ENCODE results near the gene CALN1.
"Not testable (repeated sequence)": the region's sequence is repeated elsewhere in the genome, so short reads cannot be mapped to it uniquely, and the experiment has no call there.

Gene CALN1

DNA sequence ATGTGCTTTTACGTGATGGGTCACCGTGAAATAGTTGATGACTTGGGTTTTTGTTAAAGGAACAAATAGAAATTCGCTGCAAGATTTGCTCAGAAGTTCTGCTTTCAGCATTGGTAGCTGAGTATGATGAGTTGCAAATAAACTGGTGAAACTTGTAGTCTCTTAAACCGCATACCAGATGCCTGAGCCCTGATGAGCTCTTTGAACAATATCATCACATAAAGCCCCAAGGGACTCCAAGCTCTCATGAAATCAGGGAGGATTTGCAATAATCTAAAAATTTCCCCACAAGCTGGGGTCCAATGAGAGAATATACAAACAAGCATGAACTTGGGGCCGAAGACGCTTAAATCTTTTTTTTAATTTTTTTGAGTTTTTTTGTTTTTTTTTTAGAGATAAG, 312.4 kb downstream of the CALN1 start:
- Histone ChIP-seq H3K9me3 (no peaks in the 10 kb centered on the region), H3K27me3 (ENCODE audit: low read depth) (no peaks in the 10 kb centered on the region), H3K4me3 (no peak overlapping the region), H3K36me3 (replicated peaks) (no peaks in the 10 kb centered on the region), H3K4me1 (no peaks in the 10 kb centered on the region)
- DNase-seq (ENCODE audit: low spot score in 2 of 2), result no peak
- in situ Hi-C loops (cut with MboI; ENCODE audit: low sequenced_read_pairs), result no loop called here

DNA sequence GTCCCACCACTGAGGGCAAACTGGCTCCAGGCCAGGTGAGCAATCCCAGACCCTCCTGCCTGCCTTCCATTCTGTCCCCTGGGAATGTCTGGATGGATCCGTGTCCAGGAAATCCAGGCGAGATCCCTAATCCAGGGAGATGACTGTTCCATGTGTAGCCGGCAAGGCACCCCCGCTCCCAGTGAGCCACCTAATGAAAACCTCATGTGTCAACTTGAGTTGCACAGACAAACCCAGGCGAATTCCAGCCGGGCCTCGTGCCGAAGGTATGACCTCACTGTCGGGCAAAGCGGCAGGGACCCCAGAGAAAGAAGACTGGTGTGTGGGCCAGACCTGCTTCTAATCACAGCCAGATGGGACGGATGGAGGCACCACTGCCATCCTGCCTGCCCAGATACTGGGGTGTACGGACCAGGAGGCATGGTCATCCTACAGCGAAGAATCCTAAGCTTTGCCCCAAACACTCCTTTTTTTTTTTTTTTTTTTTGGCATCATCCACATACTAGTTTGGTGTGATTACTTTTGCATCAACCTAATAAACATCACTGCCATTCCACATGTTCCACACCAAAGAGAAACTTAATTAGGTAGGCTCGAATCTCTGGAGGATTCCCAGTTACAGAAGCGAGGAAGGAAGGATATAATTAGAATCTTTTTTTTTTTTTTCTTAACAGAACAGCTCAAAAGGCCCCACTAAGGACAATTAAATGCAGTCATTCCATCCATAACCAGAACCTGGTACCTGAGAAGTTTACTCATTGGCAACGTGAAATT, 313.1 kb downstream of the CALN1 start:
- in situ Hi-C loops (cut with MboI; ENCODE audit: low sequenced_read_pairs), result no loop called here
- H3K4me3 ChIP-seq, result no peak overlapping the region
- H3K27me3 ChIP-seq (ENCODE audit: low read depth), result no peaks in the 10 kb centered on the region
- H3K4me1 ChIP-seq, result no peaks in the 10 kb centered on the region
- no peaks in the 10 kb centered on the region for H3K9me3 ChIP-seq
- H3K36me3 ChIP-seq (replicated peaks), result no peaks in the 10 kb centered on the region
- no peak for DNase-seq (ENCODE audit: low spot score in 2 of 2)

DNA sequence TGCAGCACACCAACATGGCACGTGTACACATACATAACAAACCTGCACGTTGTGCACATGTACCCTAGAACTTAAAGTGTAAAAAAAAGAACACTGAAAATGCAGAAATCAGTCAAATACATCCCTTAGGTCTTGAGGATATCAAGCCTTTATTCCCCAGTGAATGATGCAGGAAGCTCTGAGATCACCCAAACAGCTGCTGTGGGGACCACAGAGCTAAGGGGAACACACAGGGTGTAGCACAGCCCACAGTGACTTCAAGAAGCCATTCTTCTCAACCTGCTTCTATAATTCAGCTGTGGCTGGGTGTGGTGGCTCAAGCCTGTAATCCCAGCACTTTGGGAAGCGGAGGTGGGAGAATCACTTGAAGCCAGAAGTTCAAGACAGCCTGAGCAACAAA, 314.9 kb downstream of the CALN1 start:
- Histone ChIP-seq H3K4me1 (no peaks in the 10 kb centered on the region), H3K27me3 (ENCODE audit: low read depth) (no peaks in the 10 kb centered on the region)
- in situ Hi-C loops (cut with MboI; ENCODE audit: low sequenced_read_pairs), result no loop called here

DNA sequence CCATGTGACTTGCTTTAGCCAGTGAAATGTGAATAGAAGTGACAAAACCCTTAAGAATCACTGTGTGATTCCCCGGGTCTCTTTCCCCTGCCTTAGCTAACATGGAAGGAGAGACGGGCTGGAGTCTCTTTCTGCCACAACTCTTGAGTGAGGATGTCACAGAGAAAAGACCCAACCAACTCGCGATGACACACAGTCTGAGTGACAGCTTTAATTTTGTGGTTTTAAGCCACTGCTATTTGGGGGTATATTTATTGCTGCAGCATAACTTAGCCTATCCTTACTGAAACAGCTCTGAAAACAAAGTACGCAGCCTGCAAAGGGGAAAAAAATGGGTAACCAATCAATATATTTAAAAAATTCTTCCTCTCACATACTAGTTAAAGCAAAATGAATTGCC, 319.4 kb downstream of the CALN1 start:
- no peak overlapping the region for H3K4me3 ChIP-seq
- no peaks in the 10 kb centered on the region for H3K36me3 ChIP-seq (replicated peaks)
- in situ Hi-C loops (cut with MboI; ENCODE audit: low sequenced_read_pairs), result no loop called here
- DNase-seq (ENCODE audit: low spot score in 2 of 2), result no peak
- H3K27me3 ChIP-seq (ENCODE audit: low read depth), result no peaks in the 10 kb centered on the region
- H3K9me3 ChIP-seq, result no peaks in the 10 kb centered on the region
- no peaks in the 10 kb centered on the region for H3K4me1 ChIP-seq

More for the DNA sequence above, 314.9 kb downstream of the CALN1 start:
- Histone ChIP-seq H3K4me3 (no peak overlapping the region), H3K9me3 (no peaks in the 10 kb centered on the region), H3K36me3 (replicated peaks) (no peaks in the 10 kb centered on the region)
- no peak for DNase-seq (ENCODE audit: low spot score in 2 of 2)

DNA sequence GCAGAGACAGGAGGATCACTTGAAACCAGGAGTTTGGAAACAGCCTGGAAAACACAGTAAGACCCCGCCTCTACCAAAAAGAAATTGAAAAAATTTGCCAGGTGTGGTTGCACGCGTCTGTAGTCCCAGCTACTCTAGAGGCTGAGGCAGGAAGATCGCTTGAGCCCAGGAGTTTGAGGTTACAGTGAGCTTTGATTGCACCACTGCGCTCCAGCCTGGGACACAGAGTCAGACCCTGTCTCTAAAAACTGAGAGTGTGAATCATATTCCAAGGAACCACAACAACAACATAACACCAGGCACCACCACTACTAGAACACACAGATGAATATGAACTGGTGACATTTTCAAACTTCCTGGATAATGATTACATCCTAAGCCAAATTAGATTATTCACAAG, 324.2 kb downstream of the CALN1 start:
- no peak overlapping the region for H3K4me3 ChIP-seq
- no peak for DNase-seq (ENCODE audit: low spot score in 2 of 2)
- no peaks in the 10 kb centered on the region for H3K36me3 ChIP-seq (replicated peaks)
- H3K27me3 ChIP-seq (ENCODE audit: low read depth), result no peaks in the 10 kb centered on the region
- in situ Hi-C loops (cut with MboI; ENCODE audit: low sequenced_read_pairs), result no loop called here
- H3K4me1 ChIP-seq, result no peaks in the 10 kb centered on the region
- H3K9me3 ChIP-seq, result no peaks in the 10 kb centered on the region

DNA sequence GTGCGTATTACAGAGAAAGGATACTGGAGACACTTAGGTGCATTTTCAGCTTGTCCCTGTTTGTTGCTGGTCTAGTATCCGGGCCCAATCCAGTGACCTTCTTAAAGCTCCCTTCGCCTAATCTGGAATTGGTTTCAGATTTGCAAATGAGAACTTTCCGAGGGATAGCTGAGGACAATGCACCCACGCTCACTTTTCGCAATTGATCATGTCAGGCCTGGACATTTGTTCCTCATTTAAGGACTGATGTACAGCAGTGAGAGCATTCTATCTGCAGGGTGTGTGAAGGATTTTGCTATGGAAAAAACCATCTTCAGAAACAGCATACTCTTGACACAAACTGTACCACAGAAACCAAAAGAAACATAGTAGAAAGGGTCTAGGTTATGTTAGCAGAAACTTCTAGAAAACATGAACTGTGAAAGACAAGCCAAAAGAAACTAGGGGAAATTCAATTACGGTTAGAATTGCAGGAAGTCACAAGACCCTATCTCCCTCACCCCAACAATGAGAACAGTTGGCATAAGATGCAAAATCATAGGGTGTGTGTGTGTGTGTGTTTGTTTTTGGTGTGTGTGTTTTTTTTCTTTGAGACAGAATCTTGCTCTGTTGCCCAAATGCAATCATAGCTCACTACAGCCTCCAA, 331.1 kb downstream of the CALN1 start:
- no peaks in the 10 kb centered on the region for H3K27me3 ChIP-seq (ENCODE audit: low read depth)
- in situ Hi-C loops (cut with MboI; ENCODE audit: low sequenced_read_pairs), result no loop called here
- H3K9me3 ChIP-seq, result no peaks in the 10 kb centered on the region
- DNase-seq (ENCODE audit: low spot score in 2 of 2), result no peak
- H3K4me3 ChIP-seq, result no peak overlapping the region
- H3K4me1 ChIP-seq, result no peaks in the 10 kb centered on the region
- no peaks in the 10 kb centered on the region for H3K36me3 ChIP-seq (replicated peaks)

DNA sequence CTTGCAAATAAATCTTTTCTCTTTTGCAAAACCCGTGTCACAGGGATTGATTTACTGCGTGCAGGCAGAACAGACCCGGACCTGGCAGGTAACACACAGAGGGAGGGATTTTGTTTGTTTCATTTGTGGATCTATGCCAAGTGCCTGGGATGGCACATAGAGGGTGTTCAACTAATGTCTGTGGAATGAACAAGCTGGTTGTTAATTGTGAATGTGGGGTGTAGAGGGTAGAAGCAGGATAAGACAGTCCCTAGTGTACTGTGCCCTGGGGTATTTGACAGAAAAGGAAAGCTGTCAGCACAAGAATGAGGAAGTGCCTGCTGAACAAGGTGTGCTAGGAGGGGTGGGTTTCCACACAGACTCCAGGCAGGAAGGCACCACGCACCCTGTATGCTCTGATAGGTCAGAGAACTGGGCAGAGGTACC, 331.8 kb downstream of the CALN1 start:
- Histone ChIP-seq H3K36me3 (replicated peaks) (no peaks in the 10 kb centered on the region), H3K9me3 (no peaks in the 10 kb centered on the region), H3K4me3 (no peak overlapping the region), H3K27me3 (ENCODE audit: low read depth) (no peaks in the 10 kb centered on the region), H3K4me1 (no peaks in the 10 kb centered on the region)
- in situ Hi-C loops (cut with MboI; ENCODE audit: low sequenced_read_pairs), result no loop called here
- DNase-seq (ENCODE audit: low spot score in 2 of 2), result no peak

DNA sequence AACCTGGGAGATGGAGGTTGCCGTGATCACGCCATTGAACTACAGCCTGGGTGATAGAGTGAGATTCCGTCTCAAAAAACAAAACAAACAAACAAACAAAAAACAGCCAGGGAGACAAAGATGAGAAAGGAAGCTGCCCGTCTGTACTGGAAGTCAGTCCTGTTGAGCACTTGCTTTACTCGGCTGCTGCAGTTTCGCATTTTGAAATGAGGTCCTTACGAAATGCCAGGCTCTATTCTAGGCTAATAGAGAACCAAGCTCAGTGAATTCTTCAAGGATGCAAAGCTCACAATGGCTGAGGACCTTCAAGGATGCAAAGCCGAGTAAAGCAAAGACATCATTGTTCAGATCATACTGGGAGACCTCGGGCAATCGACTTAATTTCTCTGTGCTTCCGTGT, 333.3 kb downstream of the CALN1 start:
- Histone ChIP-seq H3K9me3 (no peaks in the 10 kb centered on the region), H3K27me3 (ENCODE audit: low read depth) (no peaks in the 10 kb centered on the region), H3K4me1 (no peaks in the 10 kb centered on the region), H3K4me3 (no peak overlapping the region), H3K36me3 (replicated peaks) (no peaks in the 10 kb centered on the region)
- in situ Hi-C loops (cut with MboI; ENCODE audit: low sequenced_read_pairs), result no loop called here
- no peak for DNase-seq (ENCODE audit: low spot score in 2 of 2)

DNA sequence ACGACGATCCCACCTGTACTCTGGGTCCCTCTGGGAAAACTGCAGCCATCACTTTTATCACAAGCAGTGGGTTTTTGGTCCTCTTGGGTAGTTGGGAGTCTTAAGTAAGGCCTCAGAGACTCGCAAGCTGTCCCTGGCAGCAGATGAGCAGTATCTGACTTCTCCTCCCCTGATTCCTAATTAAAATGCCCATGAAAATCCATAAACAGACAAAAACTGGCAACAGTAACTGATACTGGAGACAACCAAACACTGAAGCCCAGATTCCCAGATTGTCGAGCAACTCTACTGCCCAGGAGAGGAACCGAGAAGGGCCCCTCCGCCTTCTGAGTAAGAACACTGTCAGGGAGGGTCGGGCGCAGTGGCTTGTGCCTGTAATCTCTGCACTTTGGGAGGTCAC, 333.8 kb downstream of the CALN1 start:
- DNase-seq (ENCODE audit: low spot score in 2 of 2), result no peak
- H3K27me3 ChIP-seq (ENCODE audit: low read depth), result no peaks in the 10 kb centered on the region
- no peaks in the 10 kb centered on the region for H3K4me1 ChIP-seq
- in situ Hi-C loops (cut with MboI; ENCODE audit: low sequenced_read_pairs), result no loop called here
- H3K9me3 ChIP-seq, result no peaks in the 10 kb centered on the region
- no peaks in the 10 kb centered on the region for H3K36me3 ChIP-seq (replicated peaks)
- no peak overlapping the region for H3K4me3 ChIP-seq

DNA sequence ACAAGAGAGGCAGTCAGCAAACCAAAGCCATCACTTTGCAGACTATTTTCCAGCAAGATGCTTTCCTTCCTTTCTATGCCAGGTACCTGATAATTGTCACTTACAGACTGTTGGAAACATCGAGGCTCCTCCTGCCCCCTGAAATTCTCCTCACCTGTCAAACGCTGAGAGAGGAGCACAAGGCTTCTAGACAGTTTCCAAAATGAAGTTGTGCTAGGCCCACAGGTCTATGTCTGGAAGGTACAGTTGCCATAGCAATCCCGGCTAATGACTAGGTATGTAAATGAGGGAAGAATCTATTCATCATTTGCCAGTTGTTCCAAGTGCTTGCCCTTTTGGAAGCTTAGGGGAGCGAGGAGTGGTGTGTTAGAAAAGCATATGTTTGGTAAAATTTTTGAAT, 334.4 kb downstream of the CALN1 start:
- Histone ChIP-seq H3K4me3 (no peak overlapping the region), H3K27me3 (ENCODE audit: low read depth) (no peaks in the 10 kb centered on the region), H3K36me3 (replicated peaks) (no peaks in the 10 kb centered on the region), H3K9me3 (no peaks in the 10 kb centered on the region), H3K4me1 (no peaks in the 10 kb centered on the region)
- in situ Hi-C loops (cut with MboI; ENCODE audit: low sequenced_read_pairs), result no loop called here
- DNase-seq (ENCODE audit: low spot score in 2 of 2), result no peak

DNA sequence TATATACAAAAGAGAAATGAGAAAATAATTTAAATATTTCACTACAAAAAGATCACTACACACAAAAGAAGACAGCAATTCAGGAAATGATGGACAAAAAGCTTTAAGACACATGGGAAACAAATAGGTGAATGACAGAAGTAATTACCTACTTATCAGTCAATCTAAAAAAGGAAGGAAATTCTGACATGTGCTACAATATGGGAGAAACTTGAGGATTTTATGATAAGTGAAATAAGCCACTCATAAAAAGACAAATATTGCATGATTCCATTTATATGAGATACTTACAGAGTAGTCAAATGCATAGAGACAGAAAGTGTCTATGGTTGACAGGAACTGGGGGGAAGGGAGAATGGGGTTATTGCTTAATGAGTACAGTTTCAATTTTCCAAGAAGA, 339.2 kb downstream of the CALN1 start:
- Histone ChIP-seq H3K36me3 (replicated peaks) (no peaks in the 10 kb centered on the region), H3K9me3 (no peaks in the 10 kb centered on the region), H3K4me3 (no peak overlapping the region), H3K4me1 (no peaks in the 10 kb centered on the region), H3K27me3 (ENCODE audit: low read depth) (no peaks in the 10 kb centered on the region)
- DNase-seq (ENCODE audit: low spot score in 2 of 2), result no peak
- in situ Hi-C loops (cut with MboI; ENCODE audit: low sequenced_read_pairs), result no loop called here

DNA sequence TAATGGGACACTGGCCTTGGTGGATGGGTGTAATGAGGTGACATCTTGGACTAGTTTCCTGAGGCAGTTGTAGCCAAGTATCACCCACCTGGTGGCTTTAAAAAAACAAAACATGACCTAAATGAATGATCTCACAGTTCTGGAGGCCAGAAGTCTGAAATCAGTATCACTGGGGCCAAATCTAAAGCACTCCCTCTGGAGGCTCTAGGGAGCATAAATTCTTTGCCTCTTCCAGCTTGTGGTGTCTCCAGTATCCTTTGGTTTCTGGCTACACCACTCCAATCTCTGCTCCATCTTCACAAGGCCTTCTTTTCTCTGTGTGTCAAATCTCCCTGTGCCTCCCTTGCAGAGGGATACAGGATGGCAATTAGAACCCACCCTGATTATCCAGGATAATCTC, 342.9 kb downstream of the CALN1 start:
- in situ Hi-C loops (cut with MboI; ENCODE audit: low sequenced_read_pairs), result no loop called here
- no peak for DNase-seq (ENCODE audit: low spot score in 2 of 2)
- H3K27me3 ChIP-seq (ENCODE audit: low read depth), result no peaks in the 10 kb centered on the region
- H3K9me3 ChIP-seq, result no peaks in the 10 kb centered on the region
- H3K4me1 ChIP-seq, result no peaks in the 10 kb centered on the region
- H3K36me3 ChIP-seq (replicated peaks), result no peaks in the 10 kb centered on the region
- no peak overlapping the region for H3K4me3 ChIP-seq

DNA sequence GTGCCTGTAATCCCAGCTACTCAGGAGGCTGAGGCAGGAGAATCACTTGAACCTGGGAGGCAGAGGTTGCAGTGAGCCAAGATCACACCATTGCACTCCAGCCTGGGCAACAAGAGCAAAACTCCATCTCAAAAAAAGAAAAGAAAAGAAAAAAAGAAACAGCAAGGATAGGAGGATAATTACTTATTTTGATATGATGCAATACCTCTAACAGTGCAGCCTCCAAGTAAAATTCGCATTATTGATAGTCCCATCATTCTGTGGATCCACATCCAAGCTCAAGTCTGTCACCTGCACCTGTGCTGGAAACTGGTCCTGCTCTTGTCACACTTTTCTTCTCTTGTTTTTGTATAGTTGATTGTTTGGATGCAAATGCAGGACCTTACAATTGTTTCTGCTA, 346.4 kb downstream of the CALN1 start:
- H3K9me3 ChIP-seq; H3K4me3 ChIP-seq; H3K4me1 ChIP-seq; H3K36me3 ChIP-seq (replicated peaks); H3K27me3 ChIP-seq (ENCODE audit: low read depth); in situ Hi-C loops (cut with MboI; ENCODE audit: low sequenced_read_pairs); DNase-seq (ENCODE audit: low spot score in 2 of 2): not testable (repeated sequence)

DNA sequence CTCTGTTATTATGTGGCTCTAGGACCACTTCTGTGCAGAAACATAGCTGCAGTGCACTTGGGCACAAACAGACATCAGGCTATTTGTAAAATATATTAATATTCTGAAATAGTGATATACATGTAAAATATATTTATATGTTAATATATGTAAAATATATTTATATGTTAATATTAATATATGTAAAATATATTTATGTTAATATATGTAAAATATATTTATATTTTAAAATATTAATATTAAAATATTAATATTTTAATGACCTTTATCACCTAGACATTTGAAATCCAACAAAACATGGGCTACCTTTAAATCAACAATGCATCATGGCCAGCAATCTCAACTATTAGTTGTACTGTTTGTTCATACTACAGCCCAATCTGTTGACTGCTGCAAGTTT, 347.2 kb downstream of the CALN1 start:
- in situ Hi-C loops (cut with MboI; ENCODE audit: low sequenced_read_pairs), result no loop called here
- Histone ChIP-seq H3K27me3 (ENCODE audit: low read depth) (no peaks in the 10 kb centered on the region), H3K36me3 (replicated peaks) (no peaks in the 10 kb centered on the region), H3K9me3 (no peaks in the 10 kb centered on the region), H3K4me1 (no peaks in the 10 kb centered on the region), H3K4me3 (no peak overlapping the region)
- no peak for DNase-seq (ENCODE audit: low spot score in 2 of 2)

DNA sequence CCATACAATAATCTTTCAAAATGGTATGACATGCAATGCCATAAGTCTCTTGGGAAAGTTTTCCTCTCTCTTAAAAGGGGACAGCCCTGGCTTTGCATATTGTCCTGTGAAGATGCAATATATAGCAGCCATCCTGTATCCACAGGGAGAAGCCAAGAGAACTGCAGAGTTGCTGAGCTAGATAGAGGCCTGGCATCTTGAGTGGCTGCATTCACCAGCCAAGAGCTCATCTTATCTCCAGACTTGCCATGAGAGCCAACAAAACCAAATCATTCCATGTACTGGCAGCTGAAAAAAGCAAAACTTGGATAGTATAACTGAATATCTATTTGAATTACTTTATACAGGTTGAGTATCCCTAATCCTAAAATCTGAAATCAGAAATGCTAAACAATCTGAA, 348.8 kb downstream of the CALN1 start:
- Histone ChIP-seq H3K4me1 (no peaks in the 10 kb centered on the region), H3K27me3 (ENCODE audit: low read depth) (no peaks in the 10 kb centered on the region), H3K36me3 (replicated peaks) (no peaks in the 10 kb centered on the region), H3K9me3 (no peaks in the 10 kb centered on the region), H3K4me3 (no peak overlapping the region)
- no peak for DNase-seq (ENCODE audit: low spot score in 2 of 2)
- in situ Hi-C loops (cut with MboI; ENCODE audit: low sequenced_read_pairs), result no loop called here

Data from HAP-1 (cell line).